GM23338 (cell line): Measurements from ENCODE around the gene SORBS2. TPM values are rescaled to one million over a fixed set of nuclear protein-coding genes. Genes with fewer than 3 reads are reported as not detected.

Source experiments
- ATAC-seq: fragments of 200-7000 bp; cut with Tn5 transposase; 3 replicates; pipeline ENCODE4 v1.9.1; 2020
- DNase-seq: peaks from one replicate; pipeline ENCODE4 v3.0.0-alpha.2; 2015; ENCODE audit warnings: low spot score
- H2AFZ ChIP-seq: fragments of 200-600 bp; sonication (generic); 2 replicates; pipeline ENCODE4 v1.8.0; 2016; ENCODE audit warnings: antibody characterized with exemption, mild to moderate bottlenecking, moderate library complexity
- H3F3A ChIP-seq: fragments of 200-600 bp; sonication (generic); replicated peaks from 2 replicates; pipeline ENCODE4 v1.8.0; 2017; ENCODE audit warnings: antibody characterized with exemption, mixed run types, low read depth
- H3K27ac ChIP-seq: fragments of 200-600 bp; sonication (generic); 2 replicates; pipeline ENCODE4 v1.6.1; 2016; ENCODE audit warnings: low read depth
- H3K27me3 ChIP-seq: fragments of 200-600 bp; sonication (generic); 2 replicates; pipeline ENCODE4 v1.8.0; 2016; ENCODE audit warnings: mild to moderate bottlenecking, mixed run types, moderate library complexity; ENCODE audit not compliant: insufficient read depth
- H3K36me3 ChIP-seq: fragments of 200-600 bp; sonication (generic); 2 replicates; pipeline ENCODE4 v1.8.0; 2016; ENCODE audit warnings: mild to moderate bottlenecking; ENCODE audit not compliant: insufficient read depth
- H3K4me1 ChIP-seq: fragments of 200-600 bp; sonication (generic); 2 replicates; pipeline ENCODE4 v1.8.0; 2016; ENCODE audit warnings: mild to moderate bottlenecking, moderate library complexity; ENCODE audit not compliant: insufficient read depth
- H3K4me2 ChIP-seq: fragments of 200-600 bp; sonication (generic); 2 replicates; pipeline ENCODE4 v1.7.1; 2017; ENCODE audit warnings: mixed run types
- H3K4me3 ChIP-seq: fragments of 200-600 bp; sonication (generic); 2 replicates; pipeline ENCODE4 v1.6.1; 2016; ENCODE audit warnings: mixed run types
- H3K79me2 ChIP-seq: fragments of 200-600 bp; sonication (generic); replicated peaks from 2 replicates; pipeline ENCODE4 v1.8.0; 2017; ENCODE audit warnings: mild to moderate bottlenecking; ENCODE audit not compliant: insufficient read depth
- H3K9me2 ChIP-seq: fragments of 200-600 bp; sonication (generic); 2 replicates; pipeline ENCODE4 v1.8.0; 2017; ENCODE audit not compliant: insufficient read depth
- H4K20me1 ChIP-seq: fragments of 200-600 bp; sonication (generic); replicated peaks from 2 replicates; pipeline ENCODE4 v1.8.0; 2017; ENCODE audit warnings: mild to moderate bottlenecking; ENCODE audit not compliant: insufficient read depth
- H3K27ac Mint-ChIP-seq: 2 replicates; pipeline ENCODE4 v1.8.0; 2020; ENCODE audit warnings: inconsistent platforms, mild to moderate bottlenecking, moderate library complexity, mixed read lengths
- H3K27me3 Mint-ChIP-seq: 3 replicates; pipeline ENCODE4 v1.8.0; 2022; ENCODE audit warnings: low read depth, mild to moderate bottlenecking, moderate library complexity, mixed read lengths, inconsistent platforms; ENCODE audit not compliant: insufficient read depth, poor library complexity
- H3K36me3 Mint-ChIP-seq: 3 replicates; pipeline ENCODE4 v1.8.0; 2021; ENCODE audit warnings: low read depth, mild to moderate bottlenecking, inconsistent platforms, moderate library complexity, mixed read lengths
- H3K4me1 Mint-ChIP-seq: 3 replicates; pipeline ENCODE4 v1.8.0; 2020; ENCODE audit warnings: mild to moderate bottlenecking, inconsistent platforms, mixed read lengths
- H3K4me3 Mint-ChIP-seq: 3 replicates; pipeline ENCODE4 v1.8.0; 2021; ENCODE audit warnings: moderate library complexity, mild to moderate bottlenecking, inconsistent platforms, mixed read lengths
- H3K9me3 Mint-ChIP-seq: 3 replicates; pipeline ENCODE4 v1.8.0; 2020; ENCODE audit warnings: moderate library complexity, mild to moderate bottlenecking, inconsistent platforms, mixed read lengths
- CREB1 ChIP-seq: fragments of 250-450 bp; sonication (Bioruptor Pico); IDR thresholded peaks from 2 replicates; pipeline ENCODE4 v1.5.0; 2020; ENCODE audit warnings: low read depth, mild to moderate bottlenecking, moderate library complexity
- EZH2 ChIP-seq: fragments of 200-600 bp; sonication (generic); IDR thresholded peaks from one replicate; pipeline ENCODE4 v1.8.0; 2017; ENCODE audit warnings: antibody characterized with exemption, mild to moderate bottlenecking, low read depth; ENCODE audit not compliant: unreplicated experiment
- EZH2phosphoT487 ChIP-seq: fragments of 200-600 bp; sonication (generic); IDR thresholded peaks from one replicate; pipeline ENCODE4 v1.8.1; 2018; ENCODE audit warnings: antibody characterized with exemption; ENCODE audit not compliant: unreplicated experiment
- NANOG ChIP-seq: IDR thresholded peaks from 2 replicates; pipeline ENCODE4 v1.6.1; 2016; ENCODE audit warnings: antibody characterized with exemption, borderline replicate concordance
- STAT1 ChIP-seq: IDR thresholded peaks from one replicate; pipeline ENCODE4 v1.6.1; 2016; ENCODE audit warnings: antibody characterized with exemption; ENCODE audit not compliant: unreplicated experiment
- ZNF114 ChIP-seq: fragments of 250-450 bp; sonication (Bioruptor Pico); IDR thresholded peaks from 2 replicates; pipeline ENCODE4 v1.5.0; 2020; ENCODE audit warnings: mild to moderate bottlenecking, moderate library complexity
- ZNF331 ChIP-seq: fragments of 250-450 bp; sonication (Bioruptor Pico); IDR thresholded peaks from 2 replicates; pipeline ENCODE4 v1.5.0; 2020; ENCODE audit warnings: low read depth, mild to moderate bottlenecking, moderate library complexity
- polyA plus RNA-seq: library from polyadenylated mRNA; unstranded; fragments of >200 nt; fragmentation: Nextera tagmentation; extraction: Ambion mirVana; gene quantifications from 2 replicates; pipeline ENCODE4 v1.2.1, GENCODE V29; 2016
- total RNA-seq: library from RNA; depleted of rRNA; stranded (reverse); fragments of >200 nt; shearing (Covaris generic); gene quantifications from 2 replicates; pipeline ENCODE4 v1.2.3, GENCODE V29; 2014
- TF ChIP-seq, protein P1 (sequence below): IDR thresholded peaks from one replicate; pipeline ENCODE4 v1.6.1; 2018; ENCODE audit warnings: antibody characterized with exemption; ENCODE audit not compliant: unreplicated experiment
- TF ChIP-seq, protein P2 (sequence below): IDR thresholded peaks from 2 replicates; pipeline ENCODE4 v1.6.1; 2016; ENCODE audit warnings: antibody characterized with exemption
- TF ChIP-seq, protein P3 (sequence below): fragments of 250-450 bp; sonication (Bioruptor Pico); IDR thresholded peaks from 2 replicates; pipeline ENCODE4 v1.5.0; 2020; ENCODE audit warnings: mild to moderate bottlenecking, moderate library complexity
- TF ChIP-seq, protein P4 (sequence below), 2 experiments: fragments of 200-600 bp in 1 of 2; sonication (generic) in 1 of 2; conservative IDR thresholded peaks; 2 replicates each; pipeline versions ENCODE4 v1.5.1 to v1.6.1; 2016 to 2017; ENCODE audit warnings: antibody characterized with exemption in 2 of 2, low read depth in 2 of 2, mild to moderate bottlenecking in 2 of 2, moderate library complexity in 1 of 2

The SORBS2 gene
- total and polyA plus RNA-seq, 2 experiments from 2014 or later: 17.8 to 27.6 TPM

DNA sequence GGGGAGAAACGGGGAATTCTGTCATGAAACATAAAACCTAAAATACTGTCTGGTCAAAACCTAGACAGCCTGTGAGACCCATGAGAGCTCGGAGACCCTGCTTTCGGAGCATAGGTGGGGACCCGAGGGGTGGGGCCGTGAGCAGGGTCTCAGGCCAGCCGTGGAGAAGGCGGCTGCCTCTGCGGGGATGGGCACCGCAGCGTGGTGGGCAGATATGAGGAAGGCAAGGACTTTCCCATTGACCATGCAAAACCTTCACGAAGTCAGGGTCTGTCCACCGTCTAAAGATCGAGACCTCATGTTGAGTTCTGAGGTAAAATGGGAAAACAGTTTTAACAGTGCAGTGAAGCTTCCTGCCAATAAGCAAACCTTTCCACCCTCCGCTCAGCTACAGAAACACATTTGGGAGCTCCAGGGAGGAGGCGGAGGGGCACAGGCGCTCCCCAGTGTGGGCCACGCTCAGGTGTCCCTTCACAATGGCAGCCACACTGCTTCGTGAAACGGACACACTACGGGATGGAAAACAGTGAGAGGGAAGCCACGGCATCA is 74.4 kb downstream of the SORBS2 start:
- Mint-ChIP-seq H3K36me3 (peaks cover 26% of the 10 kb centered on the region), H3K4me1 (peaks cover 58% of the 10 kb centered on the region), H3K4me3 (no peak overlapping the region), H3K27me3 (peaks cover 7% of the 10 kb centered on the region), H3K27ac (no peak overlapping the region), H3K9me3 (0 out of 3 replicates have a peak, but pooled peaks cover 2% of the 10 kb centered on the region)
- Histone ChIP-seq H3K36me3 (no peaks in the 10 kb centered on the region), H3K27me3 (no peaks in the 10 kb centered on the region), H3K79me2 (no peaks in the 10 kb centered on the region), H3F3A (no peaks in the 10 kb centered on the region), H4K20me1 (no peaks in the 10 kb centered on the region), H3K4me2 (no peak overlapping the region), H3K4me3 (no peak overlapping the region), H3K4me1 (peaks cover 42% of the 10 kb centered on the region), H3K9me2 (no peaks in the 10 kb centered on the region), H3K27ac (no peak overlapping the region), H2AFZ (0 out of 2 replicates have a peak overlapping the region, but pooled peaks have one; percentile 56)
- TF ChIP-seq, protein P1, sequence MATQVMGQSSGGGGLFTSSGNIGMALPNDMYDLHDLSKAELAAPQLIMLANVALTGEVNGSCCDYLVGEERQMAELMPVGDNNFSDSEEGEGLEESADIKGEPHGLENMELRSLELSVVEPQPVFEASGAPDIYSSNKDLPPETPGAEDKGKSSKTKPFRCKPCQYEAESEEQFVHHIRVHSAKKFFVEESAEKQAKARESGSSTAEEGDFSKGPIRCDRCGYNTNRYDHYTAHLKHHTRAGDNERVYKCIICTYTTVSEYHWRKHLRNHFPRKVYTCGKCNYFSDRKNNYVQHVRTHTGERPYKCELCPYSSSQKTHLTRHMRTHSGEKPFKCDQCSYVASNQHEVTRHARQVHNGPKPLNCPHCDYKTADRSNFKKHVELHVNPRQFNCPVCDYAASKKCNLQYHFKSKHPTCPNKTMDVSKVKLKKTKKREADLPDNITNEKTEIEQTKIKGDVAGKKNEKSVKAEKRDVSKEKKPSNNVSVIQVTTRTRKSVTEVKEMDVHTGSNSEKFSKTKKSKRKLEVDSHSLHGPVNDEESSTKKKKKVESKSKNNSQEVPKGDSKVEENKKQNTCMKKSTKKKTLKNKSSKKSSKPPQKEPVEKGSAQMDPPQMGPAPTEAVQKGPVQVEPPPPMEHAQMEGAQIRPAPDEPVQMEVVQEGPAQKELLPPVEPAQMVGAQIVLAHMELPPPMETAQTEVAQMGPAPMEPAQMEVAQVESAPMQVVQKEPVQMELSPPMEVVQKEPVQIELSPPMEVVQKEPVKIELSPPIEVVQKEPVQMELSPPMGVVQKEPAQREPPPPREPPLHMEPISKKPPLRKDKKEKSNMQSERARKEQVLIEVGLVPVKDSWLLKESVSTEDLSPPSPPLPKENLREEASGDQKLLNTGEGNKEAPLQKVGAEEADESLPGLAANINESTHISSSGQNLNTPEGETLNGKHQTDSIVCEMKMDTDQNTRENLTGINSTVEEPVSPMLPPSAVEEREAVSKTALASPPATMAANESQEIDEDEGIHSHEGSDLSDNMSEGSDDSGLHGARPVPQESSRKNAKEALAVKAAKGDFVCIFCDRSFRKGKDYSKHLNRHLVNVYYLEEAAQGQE: no peak
- TF ChIP-seq STAT1 (no peak), ZNF114 (no peak), EZH2 (no peak), NANOG (no peak), ZNF331 (CRISPR knock-in tag) (no peak), CREB1 (CRISPR knock-in tag) (no peak), EZH2phosphoT487 (no peak)
- TF ChIP-seq, protein P2, sequence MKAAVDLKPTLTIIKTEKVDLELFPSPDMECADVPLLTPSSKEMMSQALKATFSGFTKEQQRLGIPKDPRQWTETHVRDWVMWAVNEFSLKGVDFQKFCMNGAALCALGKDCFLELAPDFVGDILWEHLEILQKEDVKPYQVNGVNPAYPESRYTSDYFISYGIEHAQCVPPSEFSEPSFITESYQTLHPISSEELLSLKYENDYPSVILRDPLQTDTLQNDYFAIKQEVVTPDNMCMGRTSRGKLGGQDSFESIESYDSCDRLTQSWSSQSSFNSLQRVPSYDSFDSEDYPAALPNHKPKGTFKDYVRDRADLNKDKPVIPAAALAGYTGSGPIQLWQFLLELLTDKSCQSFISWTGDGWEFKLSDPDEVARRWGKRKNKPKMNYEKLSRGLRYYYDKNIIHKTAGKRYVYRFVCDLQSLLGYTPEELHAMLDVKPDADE: no peak
- TF ChIP-seq, protein P3, sequence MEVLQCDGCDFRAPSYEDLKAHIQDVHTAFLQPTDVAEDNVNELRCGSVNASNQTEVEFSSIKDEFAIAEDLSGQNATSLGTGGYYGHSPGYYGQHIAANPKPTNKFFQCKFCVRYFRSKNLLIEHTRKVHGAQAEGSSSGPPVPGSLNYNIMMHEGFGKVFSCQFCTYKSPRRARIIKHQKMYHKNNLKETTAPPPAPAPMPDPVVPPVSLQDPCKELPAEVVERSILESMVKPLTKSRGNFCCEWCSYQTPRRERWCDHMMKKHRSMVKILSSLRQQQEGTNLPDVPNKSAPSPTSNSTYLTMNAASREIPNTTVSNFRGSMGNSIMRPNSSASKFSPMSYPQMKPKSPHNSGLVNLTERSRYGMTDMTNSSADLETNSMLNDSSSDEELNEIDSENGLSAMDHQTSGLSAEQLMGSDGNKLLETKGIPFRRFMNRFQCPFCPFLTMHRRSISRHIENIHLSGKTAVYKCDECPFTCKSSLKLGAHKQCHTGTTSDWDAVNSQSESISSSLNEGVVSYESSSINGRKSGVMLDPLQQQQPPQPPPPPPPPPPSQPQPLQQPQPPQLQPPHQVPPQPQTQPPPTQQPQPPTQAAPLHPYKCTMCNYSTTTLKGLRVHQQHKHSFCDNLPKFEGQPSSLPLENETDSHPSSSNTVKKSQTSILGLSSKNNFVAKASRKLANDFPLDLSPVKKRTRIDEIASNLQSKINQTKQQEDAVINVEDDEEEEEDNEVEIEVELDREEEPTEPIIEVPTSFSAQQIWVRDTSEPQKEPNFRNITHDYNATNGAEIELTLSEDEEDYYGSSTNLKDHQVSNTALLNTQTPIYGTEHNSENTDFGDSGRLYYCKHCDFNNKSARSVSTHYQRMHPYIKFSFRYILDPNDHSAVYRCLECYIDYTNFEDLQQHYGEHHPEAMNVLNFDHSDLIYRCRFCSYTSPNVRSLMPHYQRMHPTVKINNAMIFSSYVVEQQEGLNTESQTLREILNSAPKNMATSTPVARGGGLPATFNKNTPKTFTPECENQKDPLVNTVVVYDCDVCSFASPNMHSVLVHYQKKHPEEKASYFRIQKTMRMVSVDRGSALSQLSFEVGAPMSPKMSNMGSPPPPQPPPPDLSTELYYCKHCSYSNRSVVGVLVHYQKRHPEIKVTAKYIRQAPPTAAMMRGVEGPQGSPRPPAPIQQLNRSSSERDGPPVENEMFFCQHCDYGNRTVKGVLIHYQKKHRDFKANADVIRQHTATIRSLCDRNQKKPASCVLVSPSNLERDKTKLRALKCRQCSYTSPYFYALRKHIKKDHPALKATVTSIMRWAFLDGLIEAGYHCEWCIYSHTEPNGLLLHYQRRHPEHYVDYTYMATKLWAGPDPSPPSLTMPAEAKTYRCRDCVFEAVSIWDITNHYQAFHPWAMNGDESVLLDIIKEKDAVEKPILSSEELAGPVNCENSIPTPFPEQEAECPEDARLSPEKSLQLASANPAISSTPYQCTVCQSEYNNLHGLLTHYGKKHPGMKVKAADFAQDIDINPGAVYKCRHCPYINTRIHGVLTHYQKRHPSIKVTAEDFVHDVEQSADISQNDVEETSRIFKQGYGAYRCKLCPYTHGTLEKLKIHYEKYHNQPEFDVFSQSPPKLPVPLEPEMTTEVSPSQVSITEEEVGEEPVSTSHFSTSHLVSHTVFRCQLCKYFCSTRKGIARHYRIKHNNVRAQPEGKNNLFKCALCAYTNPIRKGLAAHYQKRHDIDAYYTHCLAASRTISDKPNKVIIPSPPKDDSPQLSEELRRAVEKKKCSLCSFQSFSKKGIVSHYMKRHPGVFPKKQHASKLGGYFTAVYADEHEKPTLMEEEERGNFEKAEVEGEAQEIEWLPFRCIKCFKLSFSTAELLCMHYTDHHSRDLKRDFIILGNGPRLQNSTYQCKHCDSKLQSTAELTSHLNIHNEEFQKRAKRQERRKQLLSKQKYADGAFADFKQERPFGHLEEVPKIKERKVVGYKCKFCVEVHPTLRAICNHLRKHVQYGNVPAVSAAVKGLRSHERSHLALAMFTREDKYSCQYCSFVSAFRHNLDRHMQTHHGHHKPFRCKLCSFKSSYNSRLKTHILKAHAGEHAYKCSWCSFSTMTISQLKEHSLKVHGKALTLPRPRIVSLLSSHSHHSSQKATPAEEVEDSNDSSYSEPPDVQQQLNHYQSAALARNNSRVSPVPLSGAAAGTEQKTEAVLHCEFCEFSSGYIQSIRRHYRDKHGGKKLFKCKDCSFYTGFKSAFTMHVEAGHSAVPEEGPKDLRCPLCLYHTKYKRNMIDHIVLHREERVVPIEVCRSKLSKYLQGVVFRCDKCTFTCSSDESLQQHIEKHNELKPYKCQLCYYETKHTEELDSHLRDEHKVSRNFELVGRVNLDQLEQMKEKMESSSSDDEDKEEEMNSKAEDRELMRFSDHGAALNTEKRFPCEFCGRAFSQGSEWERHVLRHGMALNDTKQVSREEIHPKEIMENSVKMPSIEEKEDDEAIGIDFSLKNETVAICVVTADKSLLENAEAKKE (CRISPR knock-in tag): no peak
- TF ChIP-seq, protein P4, sequence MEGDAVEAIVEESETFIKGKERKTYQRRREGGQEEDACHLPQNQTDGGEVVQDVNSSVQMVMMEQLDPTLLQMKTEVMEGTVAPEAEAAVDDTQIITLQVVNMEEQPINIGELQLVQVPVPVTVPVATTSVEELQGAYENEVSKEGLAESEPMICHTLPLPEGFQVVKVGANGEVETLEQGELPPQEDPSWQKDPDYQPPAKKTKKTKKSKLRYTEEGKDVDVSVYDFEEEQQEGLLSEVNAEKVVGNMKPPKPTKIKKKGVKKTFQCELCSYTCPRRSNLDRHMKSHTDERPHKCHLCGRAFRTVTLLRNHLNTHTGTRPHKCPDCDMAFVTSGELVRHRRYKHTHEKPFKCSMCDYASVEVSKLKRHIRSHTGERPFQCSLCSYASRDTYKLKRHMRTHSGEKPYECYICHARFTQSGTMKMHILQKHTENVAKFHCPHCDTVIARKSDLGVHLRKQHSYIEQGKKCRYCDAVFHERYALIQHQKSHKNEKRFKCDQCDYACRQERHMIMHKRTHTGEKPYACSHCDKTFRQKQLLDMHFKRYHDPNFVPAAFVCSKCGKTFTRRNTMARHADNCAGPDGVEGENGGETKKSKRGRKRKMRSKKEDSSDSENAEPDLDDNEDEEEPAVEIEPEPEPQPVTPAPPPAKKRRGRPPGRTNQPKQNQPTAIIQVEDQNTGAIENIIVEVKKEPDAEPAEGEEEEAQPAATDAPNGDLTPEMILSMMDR (conservative IDR thresholded peaks at IDR 0.05; ENCODE audit: low read depth in 2 of 2): no peak
- no peak for DNase-seq
- ATAC-seq: peak; percentile 17
